HepG2 (cell line): ENCODE data around the gene LLGL1. TPM values are rescaled to one million over a fixed set of nuclear protein-coding genes. Genes with fewer than 3 reads are reported as not detected.
A peak's percentile ranks its signal among the peaks of the same experiment; 100 is the strongest.

Source experiments
- BHLHE40 ChIP-seq: IDR thresholded peaks from 2 replicates; pipeline ENCODE4 v1.6.1; 2011; ENCODE audit warnings: low read length, improper control_type of control experiment
- FOSL2 ChIP-seq: sonication (generic); formaldehyde crosslinking; IDR thresholded peaks from 2 replicates; pipeline ENCODE4 v1.4.0; 2020; ENCODE audit warnings: missing genetic modification reagents
- GABPA ChIP-seq, 2 experiments: IDR thresholded peaks; 2 replicates each; pipeline ENCODE4 v1.6.1; 2011 to 2016; ENCODE audit warnings: low read depth in 2 of 2, low read length in 1 of 2, missing biosample characterization in 1 of 2, missing genetic modification characterization in 1 of 2
- HNF4G ChIP-seq, 2 experiments: sonication (generic) in 1 of 2; formaldehyde crosslinking in 1 of 2; IDR thresholded peaks; 2 replicates each; pipeline versions ENCODE4 v1.4.0 to v1.6.1; 2011 to 2020; ENCODE audit warnings: borderline replicate concordance in 2 of 2, low read depth in 2 of 2, mild to moderate bottlenecking in 2 of 2, low read length in 1 of 2, missing genetic modification reagents in 1 of 2, moderate library complexity in 1 of 2
- HOXA5 ChIP-seq: sonication (generic); formaldehyde crosslinking; IDR thresholded peaks from 2 replicates; pipeline ENCODE4 v1.4.0; 2020; ENCODE audit warnings: missing genetic modification reagents
- KLF12 ChIP-seq: sonication (generic); formaldehyde crosslinking; IDR thresholded peaks from 2 replicates; pipeline ENCODE4 v1.4.0; 2020; ENCODE audit warnings: missing genetic modification reagents, borderline replicate concordance
- MED13 ChIP-seq: sonication (generic); formaldehyde crosslinking; IDR thresholded peaks from 2 replicates; pipeline ENCODE4 v1.5.0; 2020; ENCODE audit warnings: missing genetic modification reagents
- NFE2L2 ChIP-seq: fragments of 150-350 bp; IDR thresholded peaks from 2 replicates; pipeline ENCODE4 v1.6.1; 2014; ENCODE audit warnings: low read length
- NR2C2 ChIP-seq: sonication (generic); formaldehyde crosslinking; IDR thresholded peaks from 2 replicates; pipeline ENCODE4 v1.4.0; 2020; ENCODE audit warnings: missing genetic modification reagents, mild to moderate bottlenecking, moderate library complexity, borderline replicate concordance
- NR2F1 ChIP-seq, 2 experiments: fragments of 450-650 bp in 1 of 2; formaldehyde crosslinking in 1 of 2; IDR thresholded peaks; 2 replicates each; pipeline versions ENCODE4 v1.5.0 to v1.6.1; 2016 to 2020; ENCODE audit warnings: mild to moderate bottlenecking in 1 of 2, missing compliant biosample characterization in 1 of 2, missing genetic modification reagents in 1 of 2, moderate library complexity in 1 of 2
- PHF5A ChIP-seq: IDR thresholded peaks from one replicate; pipeline ENCODE4 v1.6.1; 2018; ENCODE audit warnings: low read depth, missing genetic modification reagents; ENCODE audit not compliant: unreplicated experiment
- PRMT3 ChIP-seq: sonication (generic); formaldehyde crosslinking; IDR thresholded peaks from 2 replicates; pipeline ENCODE4 v1.8.1; 2022; ENCODE audit warnings: low read depth, mild to moderate bottlenecking, moderate library complexity, missing genetic modification reagents, borderline replicate concordance
- RARA ChIP-seq: IDR thresholded peaks from 2 replicates; pipeline ENCODE4 v1.6.1; 2016; ENCODE audit warnings: missing genetic modification reagents, missing compliant biosample characterization
- RXRA ChIP-seq: sonication (generic); formaldehyde crosslinking; IDR thresholded peaks from 2 replicates; pipeline ENCODE4 v1.5.1; 2020; ENCODE audit warnings: missing genetic modification reagents
- RXRB ChIP-seq: IDR thresholded peaks from 2 replicates; pipeline ENCODE4 v1.6.1; 2016; ENCODE audit warnings: borderline replicate concordance, missing genetic modification reagents, missing compliant biosample characterization
- SMAD3 ChIP-seq: sonication (generic); formaldehyde crosslinking; IDR thresholded peaks from 2 replicates; pipeline ENCODE4 v1.4.0; 2020; ENCODE audit warnings: missing genetic modification reagents
- SNAI1 ChIP-seq: sonication (generic); formaldehyde crosslinking; IDR thresholded peaks from 2 replicates; pipeline ENCODE4 v1.5.0; 2020; ENCODE audit warnings: mild to moderate bottlenecking, missing genetic modification reagents, borderline replicate concordance
- SOX13 ChIP-seq, 3 experiments: fragments of 450-650 bp in 1 of 3; sonication (generic) in 1 of 3; formaldehyde crosslinking in 1 of 3; IDR thresholded peaks in 2 of 3; conservative IDR thresholded peaks in 1 of 3; 2 replicates each; pipeline versions ENCODE4 v1.5.0 to v1.6.1; 2016 to 2020; ENCODE audit warnings: antibody characterized with exemption in 1 of 3, mild to moderate bottlenecking in 1 of 3, missing compliant biosample characterization in 1 of 3, missing genetic modification reagents in 1 of 3, moderate library complexity in 1 of 3
- TBX2 ChIP-seq: sonication (generic); formaldehyde crosslinking; IDR thresholded peaks from 2 replicates; pipeline ENCODE4 v1.5.0; 2020; ENCODE audit warnings: missing genetic modification reagents, mild to moderate bottlenecking, borderline replicate concordance
- TEAD3 ChIP-seq: optimal IDR thresholded peaks from 2 replicates; pipeline ENCODE3; 2016; ENCODE audit warnings: borderline replicate concordance
- XRCC5 ChIP-seq: fragments of 200-400 bp; formaldehyde crosslinking; optimal IDR thresholded peaks from 2 replicates; pipeline ENCODE3; 2017; ENCODE audit warnings: mild to moderate bottlenecking, low read length
- ZFX ChIP-seq: sonication (generic); formaldehyde crosslinking; IDR thresholded peaks from 2 replicates; pipeline ENCODE4 v1.4.0; 2020; ENCODE audit warnings: mild to moderate bottlenecking, low read depth, missing genetic modification reagents, moderate library complexity
- ZMYM3 ChIP-seq: sonication (generic); formaldehyde crosslinking; IDR thresholded peaks from 2 replicates; pipeline ENCODE4 v1.5.1; 2020; ENCODE audit warnings: mild to moderate bottlenecking, missing genetic modification reagents
- polyA plus RNA-seq, 8 experiments: library from polyadenylated mRNA; depleted of rRNA in 3 of 8; stranded (reverse) in 7 of 8; unstranded in 1 of 8; fragments of >200 nt; fragmentation: Illumina TruSeq in 4 of 8; extraction: Trizol in 4 of 8; gene quantifications; 2 replicates each; pipeline versions ENCODE4 v1.2.1 to v1.2.3, GENCODE V29; 2011 to 2016; ENCODE audit warnings: low read depth in 4 of 8, missing spikeins in 1 of 8, mixed read lengths in 1 of 8; ENCODE audit not compliant: insufficient read depth in 1 of 8
- total RNA-seq, 5 experiments: library from RNA; depleted of rRNA; stranded (reverse); fragments of >200 nt; fragmentation: Illumina TruSeq; extraction: Trizol; gene quantifications; 2 replicates each; pipeline ENCODE4 v1.2.3, GENCODE V29; 2016; ENCODE audit warnings: low read depth in 1 of 5
- TF ChIP-seq, protein P1 (sequence below): sonication (generic); formaldehyde crosslinking; IDR thresholded peaks from 2 replicates; pipeline ENCODE4 v1.9.0; 2022; ENCODE audit warnings: low read depth, missing genetic modification reagents
- TF ChIP-seq, protein P2 (sequence below): sonication (generic); formaldehyde crosslinking; IDR thresholded peaks from 2 replicates; pipeline ENCODE4 v1.4.0; 2020; ENCODE audit warnings: missing genetic modification reagents, mild to moderate bottlenecking, borderline replicate concordance

Gene LLGL1
- total and polyA plus RNA-seq, 2 of the 13 experiments (the other 11 are each of a cell fraction or from before 2014, with no cell fraction given) = 15.0 to 15.3 TPM

DNA sequence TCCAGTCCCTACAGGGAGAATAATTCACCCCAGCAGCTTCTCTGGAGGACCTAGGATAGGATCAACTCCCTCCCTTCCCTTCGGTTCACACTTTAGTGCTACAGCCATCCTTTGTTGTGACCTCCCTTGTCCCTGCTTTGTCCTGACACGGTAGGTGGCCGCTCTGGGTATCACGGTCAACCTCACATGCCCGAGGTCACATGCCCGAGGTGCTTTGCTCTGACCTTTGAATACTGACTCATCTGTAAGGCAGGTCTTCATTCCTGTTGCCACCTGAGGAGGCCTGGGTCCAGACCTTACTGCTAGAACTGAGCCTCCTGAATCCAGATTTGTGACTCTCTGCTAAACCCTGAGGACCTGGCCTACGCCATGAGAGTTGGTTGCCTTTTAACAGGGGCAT lies 22.1 kb upstream of the LLGL1 start (continued):
- TF ChIP-seq TEAD3 (CRISPR knock-in tag) (peak; percentile 46), TBX2 (CRISPR knock-in tag) (0 out of 2 replicates have a peak, but pooled peaks have one; percentile 13), NR2F1 (CRISPR knock-in tag; IDR thresholded peaks at IDR 0.05) (peak; percentile 35 to 83; a peak in 2 of 4 replicates), RARA (0 out of 2 replicates have a peak, but pooled peaks have one; percentile 34), PHF5A (CRISPR knock-in tag) (no peak), SNAI1 (CRISPR knock-in tag) (no peak), MED13 (no peak), NFE2L2 (no peak), GABPA (IDR thresholded peaks at IDR 0.05; ENCODE audit: low read depth, low read length) (no peak), GABPA (CRISPR knock-in tag; IDR thresholded peaks at IDR 0.05; ENCODE audit: low read depth) (no peak), BHLHE40 (peak; percentile 82), HOXA5 (CRISPR knock-in tag) (no peak), SOX13 (IDR thresholded peaks at IDR 0.05) (no peak), SOX13 (CRISPR knock-in tag; conservative IDR thresholded peaks at IDR 0.05 in 1 of 2, IDR thresholded peaks at IDR 0.05 in 1 of 2) (peak in 1 of 2 experiments; percentile 49; a peak in 1 of 4 replicates), PRMT3 (no peak), KLF12 (CRISPR knock-in tag) (no peak), SMAD3 (CRISPR knock-in tag) (no peak), NR2C2 (CRISPR knock-in tag) (peak; percentile 41; the same call in 1 of the 2 replicates), ZFX (CRISPR knock-in tag) (no peak), HNF4G (IDR thresholded peaks at IDR 0.05; ENCODE audit: borderline replicate concordance, low read depth, low read length) (peak; percentile 14; the same call in 1 of the 2 replicates), HNF4G (CRISPR knock-in tag; IDR thresholded peaks at IDR 0.05; ENCODE audit: borderline replicate concordance, low read depth) (0 out of 2 replicates have a peak, but pooled peaks have one; percentile 21), ZMYM3 (CRISPR knock-in tag) (no peak), XRCC5 (no peak), RXRB (peak; percentile 27; the same call in 1 of the 2 replicates), RXRA (CRISPR knock-in tag) (peak; percentile 63; the same call in 1 of the 2 replicates), FOSL2 (peak; percentile 91)
- TF ChIP-seq, protein P1, sequence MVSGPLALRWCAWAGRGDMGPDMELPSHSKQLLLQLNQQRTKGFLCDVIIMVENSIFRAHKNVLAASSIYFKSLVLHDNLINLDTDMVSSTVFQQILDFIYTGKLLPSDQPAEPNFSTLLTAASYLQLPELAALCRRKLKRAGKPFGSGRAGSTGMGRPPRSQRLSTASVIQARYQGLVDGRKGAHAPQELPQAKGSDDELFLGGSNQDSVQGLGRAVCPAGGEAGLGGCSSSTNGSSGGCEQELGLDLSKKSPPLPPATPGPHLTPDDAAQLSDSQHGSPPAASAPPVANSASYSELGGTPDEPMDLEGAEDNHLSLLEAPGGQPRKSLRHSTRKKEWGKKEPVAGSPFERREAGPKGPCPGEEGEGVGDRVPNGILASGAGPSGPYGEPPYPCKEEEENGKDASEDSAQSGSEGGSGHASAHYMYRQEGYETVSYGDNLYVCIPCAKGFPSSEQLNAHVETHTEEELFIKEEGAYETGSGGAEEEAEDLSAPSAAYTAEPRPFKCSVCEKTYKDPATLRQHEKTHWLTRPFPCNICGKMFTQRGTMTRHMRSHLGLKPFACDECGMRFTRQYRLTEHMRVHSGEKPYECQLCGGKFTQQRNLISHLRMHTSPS (CRISPR knock-in tag) = peak; percentile 60; the same call in 1 of the 2 replicates
- TF ChIP-seq, protein P2, sequence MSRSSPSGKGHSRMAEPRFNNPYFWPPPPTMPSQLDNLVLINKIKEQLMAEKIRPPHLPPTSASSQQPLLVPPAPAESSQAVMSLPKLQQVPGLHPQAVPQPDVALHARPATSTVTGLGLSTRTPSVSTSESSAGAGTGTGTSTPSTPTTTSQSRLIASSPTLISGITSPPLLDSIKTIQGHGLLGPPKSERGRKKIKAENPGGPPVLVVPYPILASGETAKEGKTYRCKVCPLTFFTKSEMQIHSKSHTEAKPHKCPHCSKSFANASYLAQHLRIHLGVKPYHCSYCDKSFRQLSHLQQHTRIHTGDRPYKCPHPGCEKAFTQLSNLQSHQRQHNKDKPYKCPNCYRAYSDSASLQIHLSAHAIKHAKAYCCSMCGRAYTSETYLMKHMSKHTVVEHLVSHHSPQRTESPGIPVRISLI (CRISPR knock-in tag) = no peak
